ENCODE measurements around the gene COX15.
"Not testable (repeated sequence)": the region's sequence is repeated elsewhere in the genome, so short reads cannot be mapped to it uniquely, and the experiment has no call there.

The COX15 gene

DNA sequence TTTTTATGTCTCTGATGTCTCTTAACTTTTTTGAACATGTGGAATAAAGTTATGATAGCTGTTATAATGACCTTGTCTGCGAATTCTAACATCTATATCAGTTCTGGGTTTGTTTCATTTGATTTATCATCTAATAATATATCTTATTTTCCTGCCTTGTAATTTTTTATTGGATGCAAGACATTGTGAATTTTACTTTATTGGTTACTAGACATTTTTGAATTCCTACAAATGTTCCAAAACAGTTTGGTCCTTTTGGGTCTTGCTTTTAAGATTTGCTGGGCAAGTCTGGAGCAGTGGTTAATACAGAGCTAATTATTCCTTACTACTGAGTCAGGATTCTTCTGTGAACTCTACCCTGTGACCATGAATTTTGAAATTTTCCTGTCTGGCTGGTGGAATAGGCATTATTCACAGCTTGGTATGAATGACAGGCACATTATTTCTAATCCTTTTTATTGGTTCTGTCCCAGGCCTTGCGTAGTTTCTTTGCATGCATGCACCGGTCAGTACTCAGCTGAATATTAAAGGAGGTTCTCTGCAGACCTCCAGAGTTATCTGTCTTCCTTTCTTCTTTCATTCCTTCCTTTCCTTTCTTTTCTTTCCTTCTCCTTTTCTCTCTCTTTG is 9.1 kb upstream of the COX15 start:
- DNase-seq: no peak

DNA sequence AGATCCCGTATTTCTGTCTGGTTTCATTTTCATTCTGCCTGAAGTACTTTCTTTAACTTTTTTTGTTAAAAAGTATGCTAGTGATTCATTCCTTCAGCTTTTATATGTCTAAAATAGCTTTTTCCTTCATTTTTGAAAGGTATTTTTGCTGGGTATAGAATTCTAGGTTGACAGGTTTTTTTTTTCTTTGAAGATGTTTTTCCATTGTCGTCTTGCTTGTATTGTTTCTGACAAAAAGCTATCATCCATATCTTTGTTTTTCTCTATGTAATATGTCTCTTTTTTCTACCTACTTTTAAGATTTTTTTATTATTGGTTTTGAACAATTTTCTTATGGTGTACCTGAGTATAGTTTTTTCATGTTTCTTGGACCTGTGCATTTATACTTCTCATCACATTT is 8.3 kb upstream of the COX15 start:
- no peak for DNase-seq

DNA sequence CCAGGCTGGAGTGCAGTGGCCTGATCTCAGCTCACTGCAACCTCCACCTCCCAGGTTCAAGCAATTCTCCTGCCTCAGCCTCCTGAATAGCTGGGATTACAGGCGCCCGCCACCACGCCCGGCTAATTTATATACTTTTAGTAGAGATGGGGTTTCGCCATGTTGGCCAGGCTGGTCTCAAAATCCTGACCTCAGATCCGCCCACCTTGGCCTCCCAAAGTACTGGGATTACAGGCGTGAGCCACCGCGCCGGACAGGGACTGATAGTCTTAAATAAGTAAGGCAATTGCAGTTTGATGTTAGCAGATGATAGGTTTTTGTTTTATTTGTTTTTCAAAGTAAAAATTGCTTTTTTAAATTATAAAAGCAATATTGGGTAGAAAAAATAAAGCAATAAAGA is 2.2 kb upstream of the COX15 start:
- not testable (repeated sequence) for DNase-seq

DNA sequence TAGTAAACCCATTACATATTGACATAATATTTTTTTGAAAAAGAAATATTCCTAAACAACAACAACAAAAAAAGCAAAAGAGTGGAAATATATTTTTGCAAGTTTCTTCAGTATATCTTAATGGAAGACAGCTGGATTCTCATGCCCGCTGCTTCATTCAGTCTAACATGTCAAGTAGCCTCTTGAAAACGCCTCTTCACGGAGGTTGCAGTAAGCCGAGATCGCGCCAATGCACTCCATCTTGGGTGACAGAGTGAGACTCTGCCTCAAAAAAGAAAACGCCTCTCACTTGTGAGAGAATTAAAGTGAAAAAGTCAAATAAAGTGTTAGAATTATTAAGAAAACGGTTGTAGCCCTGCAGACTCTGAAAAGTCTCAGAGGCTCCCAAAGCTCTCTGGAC is 1.4 kb upstream of the COX15 start:
- no peak for DNase-seq

DNA sequence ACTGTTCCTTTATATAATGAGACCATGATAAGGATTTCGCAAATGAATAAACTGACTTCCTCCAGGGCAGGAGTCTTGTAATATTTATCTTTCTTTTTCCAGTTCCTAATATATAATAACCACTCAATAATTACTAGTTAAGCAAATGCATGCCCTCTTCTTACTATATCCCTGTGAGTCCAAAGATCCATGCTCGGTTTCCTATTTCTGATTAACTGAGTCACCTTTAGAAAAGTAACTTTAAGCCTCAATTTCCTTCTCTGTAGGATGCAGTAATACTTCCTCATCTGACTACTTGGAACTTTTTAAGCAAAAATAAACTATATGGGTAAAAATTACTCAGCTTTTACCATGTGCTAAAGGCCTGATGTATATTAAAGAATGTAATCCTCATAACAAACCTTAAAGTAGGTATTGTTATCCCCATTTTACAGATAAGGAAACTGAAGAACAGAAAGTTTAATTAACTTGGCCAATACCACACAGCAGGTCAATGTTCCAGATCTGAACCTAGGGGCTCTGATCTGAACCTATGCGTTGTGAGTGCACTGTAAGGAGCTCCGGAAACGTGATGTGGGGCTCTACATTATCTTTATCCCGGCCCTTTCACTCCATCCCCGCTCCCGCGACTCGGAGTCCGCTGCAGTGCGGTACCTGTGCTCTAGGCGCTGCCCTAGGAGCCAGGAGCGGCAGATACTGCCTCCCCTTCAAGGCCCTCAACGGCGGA is 458 bp downstream of the COX15 start:
- no peak for DNase-seq

DNA sequence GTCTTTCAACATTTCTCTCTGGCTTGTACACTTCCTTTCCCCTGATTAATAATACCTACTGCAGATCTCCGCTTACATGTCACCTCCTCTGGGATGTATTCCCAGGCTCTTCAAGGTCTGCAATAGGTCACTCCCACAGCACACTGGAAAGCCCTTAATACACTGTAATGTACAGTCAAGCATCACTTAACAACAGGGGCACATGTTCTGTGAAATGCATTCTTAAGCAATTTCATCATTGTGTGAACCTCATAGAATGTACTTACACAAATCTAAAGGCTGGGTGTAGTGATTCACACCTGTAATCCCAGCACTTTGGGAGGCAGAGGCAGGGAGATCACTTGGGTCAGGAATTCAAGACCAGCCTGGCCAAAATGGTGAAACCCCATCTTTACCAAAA is 1.9 kb downstream of the COX15 start:
- DNase-seq: no peak

DNA sequence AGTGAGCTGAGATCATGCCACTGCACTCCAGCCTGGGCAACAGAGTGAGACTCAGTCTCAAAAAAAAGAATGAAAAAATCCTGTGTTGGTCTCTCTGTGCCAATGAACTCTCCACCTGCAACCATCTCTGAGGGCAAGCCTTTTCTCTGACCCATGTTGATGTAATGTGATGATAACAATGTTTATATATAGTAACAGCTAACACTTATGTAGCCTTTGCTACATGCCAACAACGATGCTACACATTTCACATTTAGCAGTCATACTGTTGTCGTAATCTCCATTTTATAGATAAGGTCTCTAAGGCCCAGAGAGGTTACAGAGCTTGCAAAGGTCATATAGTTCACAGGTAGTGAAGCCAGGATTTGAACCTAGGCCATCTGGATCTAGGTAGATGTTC is 11.5 kb downstream of the COX15 start:
- no peak for DNase-seq

DNA sequence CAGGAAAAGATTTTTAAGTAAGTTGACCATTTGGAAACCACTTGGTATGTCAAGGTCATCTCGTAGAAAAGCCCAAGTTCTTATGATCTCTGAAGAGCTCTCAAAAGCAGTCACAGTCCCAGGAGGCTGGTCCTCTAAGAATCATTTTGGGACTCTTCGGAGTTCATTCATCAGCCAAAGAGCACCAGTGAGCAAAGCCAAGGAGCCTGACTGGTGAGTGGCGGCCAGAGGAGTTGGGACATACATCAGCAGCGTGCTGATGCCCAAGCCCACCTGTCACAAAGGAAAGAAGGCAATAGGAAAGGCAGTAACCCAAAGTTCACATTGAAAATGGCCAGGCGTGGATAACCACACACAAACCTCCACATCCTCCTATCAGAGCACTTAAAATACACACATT is 17.5 kb downstream of the COX15 start:
- DNase-seq: no peak

DNA sequence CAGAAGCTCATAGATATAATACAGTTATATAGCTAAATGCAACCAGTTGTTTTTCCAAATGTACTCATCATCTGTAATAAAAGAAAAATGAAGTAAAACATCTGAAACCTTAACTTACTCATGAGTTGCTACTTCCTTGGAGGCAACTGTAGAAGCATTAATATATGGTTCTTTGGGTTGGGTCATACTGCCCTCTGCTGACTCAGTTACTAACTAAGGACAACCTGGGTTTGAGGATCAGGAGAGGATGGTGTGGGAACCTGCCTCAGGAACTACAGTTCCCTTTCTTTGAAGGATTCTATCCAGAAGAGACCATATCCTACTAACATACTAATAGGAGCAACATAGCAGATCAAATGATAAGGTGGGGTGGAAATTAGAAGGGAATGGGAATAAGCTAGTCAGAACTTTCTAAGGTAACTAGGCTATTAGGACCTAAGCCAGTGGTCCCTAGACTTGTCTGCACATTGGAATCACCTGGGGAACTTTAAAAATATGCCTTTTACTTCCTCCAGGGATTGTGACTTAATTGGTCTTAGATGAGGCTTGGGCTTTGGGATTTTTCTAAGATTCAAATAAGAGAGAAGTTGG is 20.7 kb downstream of the COX15 start:
- DNase-seq: no peak

DNA sequence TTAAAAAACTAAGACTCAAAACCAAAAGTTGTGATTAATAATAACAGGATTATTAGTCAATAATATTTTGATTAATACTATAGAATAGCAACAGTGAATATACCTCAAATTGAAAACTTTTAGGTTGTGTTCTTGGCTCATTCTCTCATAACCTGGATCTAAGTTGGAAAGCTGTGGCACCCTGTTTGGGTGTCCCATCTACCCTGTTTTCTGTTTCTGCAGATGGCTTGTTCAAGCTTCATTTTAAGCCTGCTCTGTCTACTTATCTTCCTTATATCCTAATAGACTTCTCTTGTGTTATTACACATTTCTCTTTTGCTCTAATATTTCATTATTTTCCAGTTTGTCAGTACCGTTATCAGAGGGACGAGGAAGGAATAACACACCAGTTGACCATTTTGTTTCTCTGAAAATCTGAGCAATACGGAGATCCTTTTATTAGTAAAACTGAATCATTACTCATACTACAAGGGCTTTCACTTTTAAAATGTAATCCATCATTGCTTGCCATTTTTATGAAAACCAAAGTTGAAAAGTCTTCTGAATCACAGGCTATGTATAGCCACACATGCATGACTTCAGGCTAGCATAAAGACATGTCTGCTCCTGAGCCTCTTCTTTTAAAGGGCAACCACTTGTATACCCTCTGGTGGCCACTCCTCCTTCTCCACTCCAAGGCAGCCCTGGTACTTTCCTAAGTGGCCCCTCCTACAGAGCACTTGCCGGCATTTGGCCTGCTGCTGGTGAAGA is 22.3 kb downstream of the COX15 start:
- DNase-seq: no peak

DNA sequence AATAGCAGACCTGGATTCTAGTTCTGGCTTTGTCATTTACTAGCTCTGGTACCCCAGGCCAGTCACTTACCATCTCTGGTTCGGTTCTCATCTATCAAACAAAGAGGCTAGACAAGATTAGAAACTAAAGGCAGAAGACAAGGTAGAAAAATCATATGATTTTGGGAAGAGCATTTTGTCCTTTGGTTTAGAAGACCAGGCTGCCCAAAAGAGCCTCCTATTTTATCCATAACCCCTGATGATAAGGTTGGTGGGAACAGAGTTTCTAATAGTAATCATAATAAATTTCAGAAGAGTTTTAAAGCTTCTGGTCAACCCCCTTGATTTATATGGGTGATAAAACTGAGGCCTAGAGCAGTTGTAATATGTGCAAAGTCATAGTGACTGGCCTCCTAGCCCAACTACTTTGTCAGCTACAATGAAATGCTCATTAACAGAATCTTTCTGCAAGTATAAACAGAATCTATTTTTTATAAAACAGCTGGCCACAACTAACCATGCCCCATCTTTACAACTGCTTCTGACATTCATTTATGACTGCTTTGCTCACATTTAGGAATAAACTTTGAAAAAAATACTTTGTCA is 23.4 kb downstream of the COX15 start:
- DNase-seq: no peak

DNA sequence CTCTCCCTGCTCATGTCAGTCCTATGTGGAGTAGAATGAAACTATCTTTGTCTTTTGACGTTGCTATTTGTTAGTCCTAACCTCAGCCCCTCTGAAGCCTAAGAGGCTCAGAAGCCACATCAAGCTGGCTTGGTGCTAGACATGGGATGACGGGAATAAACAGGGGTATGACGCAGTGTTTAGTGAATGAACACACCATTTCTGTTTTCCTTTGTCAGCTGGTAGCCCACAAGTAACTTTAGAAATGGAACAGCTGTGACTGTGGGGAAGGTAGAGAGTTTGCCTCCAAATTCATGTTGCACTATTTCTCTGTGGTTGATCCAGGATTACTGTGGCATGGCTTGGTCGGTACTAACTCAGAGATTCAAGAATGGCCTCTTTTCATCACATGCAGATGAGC is 31.3 kb downstream of the COX15 start:
- no peak for DNase-seq

DNA sequence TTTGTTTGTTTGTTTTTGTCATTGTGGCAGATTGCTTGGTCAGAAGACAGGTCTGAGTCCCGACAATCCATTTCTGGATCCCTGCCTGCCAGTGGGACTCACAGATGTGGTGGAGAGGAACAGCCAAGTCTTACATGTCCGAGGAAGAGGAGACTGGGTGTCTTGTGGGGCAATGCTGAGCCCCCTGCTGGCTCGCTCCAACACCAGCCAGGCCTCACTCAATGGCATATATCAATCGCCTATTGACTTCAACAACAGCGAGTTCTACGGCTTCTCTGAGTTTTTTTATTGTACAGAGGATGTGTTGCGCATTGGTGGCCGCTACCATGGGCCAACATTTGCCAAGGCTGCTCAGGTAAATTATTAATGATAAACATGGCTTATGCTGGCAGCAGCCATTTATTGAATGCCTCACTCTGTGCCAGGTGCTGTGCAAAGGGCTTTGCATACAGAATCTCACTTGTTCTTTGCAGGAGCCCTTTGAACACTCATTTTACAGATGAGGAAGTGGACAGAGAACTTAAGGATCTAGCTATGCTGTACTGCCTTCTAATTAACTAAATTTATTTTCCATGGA is 33.3 kb downstream of the COX15 start:
- no peak for DNase-seq

DNA sequence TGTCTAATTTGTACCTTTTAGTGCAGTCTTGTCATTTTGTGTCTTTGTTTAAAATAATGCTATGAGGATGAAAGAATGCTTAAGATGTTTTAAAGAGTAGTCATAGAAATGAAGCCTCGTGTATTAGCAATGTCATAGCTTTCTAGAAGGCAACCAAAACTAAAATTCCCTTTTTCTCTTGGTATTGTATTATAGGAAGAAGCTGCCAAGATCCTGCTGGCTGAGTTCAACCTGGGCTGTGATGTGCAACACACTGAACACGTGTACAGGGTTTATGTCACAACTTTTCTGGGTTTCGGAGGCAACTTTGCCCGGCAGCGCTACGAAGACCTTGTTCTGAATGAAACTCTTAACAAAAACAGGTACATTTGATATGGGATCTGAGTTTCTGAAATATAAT is 36.2 kb downstream of the COX15 start:
- DNase-seq: no peak

DNA sequence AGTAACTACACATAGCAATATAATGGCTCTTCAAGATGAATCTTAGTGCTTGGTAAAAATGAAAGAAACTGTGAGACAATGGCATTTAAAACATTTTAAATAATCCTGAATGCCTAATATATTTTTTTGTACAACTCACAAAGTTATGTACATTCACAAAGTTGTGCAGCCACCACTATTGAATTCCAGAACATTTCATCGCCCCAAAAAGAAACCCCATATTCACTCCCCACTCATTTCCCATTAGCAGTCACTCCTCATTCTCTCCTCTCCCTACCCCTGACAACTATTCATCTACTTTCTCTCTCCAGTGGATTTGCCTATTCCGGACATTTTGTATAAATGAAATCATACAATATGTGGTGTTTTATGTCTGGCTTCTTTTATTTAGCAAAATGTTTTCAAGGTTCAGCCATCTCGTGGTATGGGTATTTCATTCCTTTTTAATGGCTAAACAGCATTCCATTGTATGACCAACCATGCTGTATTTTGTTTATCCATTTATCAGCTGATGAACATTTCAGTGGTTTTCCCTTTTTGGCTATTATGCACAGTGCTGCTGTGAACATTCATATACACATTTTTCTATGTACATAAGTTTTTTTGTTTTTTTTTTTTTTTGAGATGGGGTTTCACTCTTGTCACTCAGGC is 37.9 kb downstream of the COX15 start:
- no peak for DNase-seq

DNA sequence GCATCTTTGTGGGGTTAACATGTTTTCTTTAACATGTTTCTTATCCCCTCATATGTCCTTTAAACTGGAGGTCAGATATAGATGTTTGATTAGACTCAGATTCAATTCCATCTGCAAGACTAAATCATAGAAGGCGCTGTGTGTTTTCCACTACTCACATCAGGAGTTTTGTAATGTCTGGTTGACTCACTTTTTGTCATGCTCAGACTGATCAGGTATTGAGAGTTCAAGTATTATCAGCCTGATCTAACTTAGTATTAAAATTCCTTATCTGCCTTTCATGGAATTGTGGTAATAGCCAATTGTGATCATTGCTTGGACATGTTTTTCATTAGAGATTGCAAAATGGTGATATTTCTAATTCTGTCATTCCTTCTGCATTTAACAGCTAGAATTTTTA is 42.5 kb downstream of the COX15 start:
- DNase-seq: no peak

DNA sequence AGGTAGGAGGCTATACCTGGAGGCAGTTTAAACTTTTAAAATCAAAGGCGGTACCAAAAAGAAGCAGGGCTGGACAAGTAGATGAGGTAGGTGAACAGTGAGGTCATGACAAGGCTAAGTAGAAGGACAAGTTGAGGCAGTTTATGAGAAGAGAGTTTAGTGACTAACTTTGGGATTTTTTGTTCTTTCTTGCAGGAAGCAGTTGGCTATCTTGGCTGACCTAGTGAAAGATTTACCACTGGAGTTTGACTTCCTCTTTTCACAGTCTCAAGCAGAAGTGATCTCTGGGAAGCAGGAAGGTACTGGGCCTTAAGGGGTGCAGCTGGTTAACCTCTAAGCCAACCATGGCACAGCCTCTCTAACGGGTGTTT is 46.3 kb downstream of the COX15 start:
- no peak for DNase-seq

DNA sequence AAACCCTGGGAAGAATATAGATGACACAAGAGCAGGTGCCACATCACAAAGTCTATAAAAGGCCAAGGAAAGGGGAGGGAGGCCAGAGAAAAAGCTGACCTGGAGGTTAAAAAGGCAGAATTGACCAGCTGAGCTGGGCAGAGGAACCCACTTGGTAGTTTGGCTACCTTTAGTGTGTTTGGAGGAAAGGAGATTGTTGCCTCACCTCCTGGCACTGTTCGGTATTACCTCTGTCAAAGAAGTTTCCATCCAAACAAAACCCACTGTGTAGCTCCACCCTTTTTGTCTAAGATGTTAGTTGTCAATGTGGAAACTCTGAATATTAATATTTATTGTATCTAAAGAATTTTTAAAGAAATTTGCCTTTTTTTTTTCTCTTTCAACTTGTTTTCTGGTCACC is 49.2 kb downstream of the COX15 start:
- DNase-seq: no peak
